T1000 (cell line): ENCODE measurements around the gene SULT6B1.
A peak's percentile ranks its signal among the peaks of the same experiment; 100 is the strongest.
"Not testable (repeated sequence)": the region's sequence is repeated elsewhere in the genome, so short reads cannot be mapped to it uniquely, and the experiment has no call there.

Experiments used
- DNase-seq: peaks from one replicate; lab custom pipeline; 2025; ENCODE audit warnings: mixed read lengths; lab: John Stamatoyannopoulos, UW

SULT6B1 gene

GRCh38 chr2:37188570-37188969 is at the start of gene SULT6B1:
Gene SULT6B1, minus strand, starts transcription at chr2:37188670. Its CDS starts 30 bp downstream, at chr2:37188640.
- DNase-seq = no peak

GRCh38 chr2:37232131-37232933 is 43.9 kb upstream of the SULT6B1 start:
- no peak for DNase-seq

GRCh38 chr2:37231241-37232130 is 43.0 kb upstream of the SULT6B1 start, which contains the start of the genes CEBPZ and NDUFAF7:
Gene CEBPZ, minus strand, starts transcription at chr2:37231596. Its CDS starts 29 bp downstream, at chr2:37231567.
Gene NDUFAF7, plus strand, starts transcription at chr2:37231658. Its CDS starts 48 bp downstream, at chr2:37231706.
- DNase-seq = peak; percentile 72

- no peak for DNase-seq
These were observed 42.1 kb upstream of the SULT6B1 start for GRCh38 chr2:37230581-37230980.

- DNase-seq = no peak
These were observed 40.3 kb upstream of the SULT6B1 start for GRCh38 chr2:37228788-37229187.

GRCh38 chr2:37226863-37227262 is 38.4 kb upstream of the SULT6B1 start:
- no peak for DNase-seq

- DNase-seq = not testable (repeated sequence)
These were observed 36.7 kb upstream of the SULT6B1 start for GRCh38 chr2:37225129-37225528.

GRCh38 chr2:37224063-37224462 is 35.6 kb upstream of the SULT6B1 start:
- DNase-seq = no peak

- DNase-seq = no peak
These were observed 34.7 kb upstream of the SULT6B1 start for GRCh38 chr2:37223131-37223530.

- no peak for DNase-seq
These were observed 30.6 kb upstream of the SULT6B1 start for GRCh38 chr2:37219046-37219445.

GRCh38 chr2:37215250-37215649 is 26.8 kb upstream of the SULT6B1 start:
- no peak for DNase-seq

GRCh38 chr2:37211939-37212338 is 23.5 kb upstream of the SULT6B1 start:
- no peak for DNase-seq

- no peak for DNase-seq
These were observed 22.7 kb upstream of the SULT6B1 start for GRCh38 chr2:37211212-37211611.

GRCh38 chr2:37206760-37207159 is 18.3 kb upstream of the SULT6B1 start:
- not testable (repeated sequence) for DNase-seq

GRCh38 chr2:37205689-37206341 is 17.3 kb upstream of the SULT6B1 start:
- no peak for DNase-seq

GRCh38 chr2:37205071-37205661 is 16.7 kb upstream of the SULT6B1 start:
- not testable (repeated sequence) for DNase-seq

GRCh38 chr2:37203708-37204107 is 15.2 kb upstream of the SULT6B1 start:
- DNase-seq = no peak

GRCh38 chr2:37201766-37202165 is 13.3 kb upstream of the SULT6B1 start:
- no peak for DNase-seq

GRCh38 chr2:37201208-37201607 is 12.7 kb upstream of the SULT6B1 start:
- DNase-seq = no peak

GRCh38 chr2:37198681-37199065 is 10.2 kb upstream of the SULT6B1 start:
- no peak for DNase-seq

- DNase-seq = peak; percentile 78
These were observed 8.1 kb upstream of the SULT6B1 start, which contains the start of gene CEBPZOS for GRCh38 chr2:37196320-37197195. Gene CEBPZOS, plus strand, starts transcription at chr2:37196496. Its CDS starts 3,209 bp downstream, at chr2:37199705.
